HepG2 (cell line): ENCODE data around the gene TNFAIP2. TPM values are rescaled to one million over a fixed set of nuclear protein-coding genes. Genes with fewer than 3 reads are reported as not detected.

Experiments
- AGO1 ChIP-seq: fragments of 200-400 bp; formaldehyde crosslinking; IDR thresholded peaks from 2 replicates; pipeline ENCODE4 v1.6.1; 2017; ENCODE audit warnings: mild to moderate bottlenecking, low read depth, low read length, moderate library complexity; ENCODE audit not compliant: poor library complexity, severe bottlenecking
- CBX5 ChIP-seq: sonication (generic); formaldehyde crosslinking; IDR thresholded peaks from 2 replicates; pipeline ENCODE4 v1.4.0; 2020; ENCODE audit warnings: missing genetic modification reagents, borderline replicate concordance
- HNRNPH1 ChIP-seq: fragments of 200-400 bp; formaldehyde crosslinking; optimal IDR thresholded peaks from 2 replicates; pipeline ENCODE3; 2017; ENCODE audit warnings: mild to moderate bottlenecking, low read depth, low read length
- MATR3 ChIP-seq: sonication (generic); formaldehyde crosslinking; IDR thresholded peaks from 2 replicates; pipeline ENCODE4 v1.4.0; 2020; ENCODE audit warnings: missing genetic modification reagents
- TAF15 ChIP-seq: fragments of 200-400 bp; formaldehyde crosslinking; IDR thresholded peaks from one replicate; pipeline ENCODE4 v1.6.1; 2018; ENCODE audit warnings: mild to moderate bottlenecking, low read depth, low read length; ENCODE audit not compliant: poor library complexity, severe bottlenecking
- TRIM24 ChIP-seq: sonication (generic); formaldehyde crosslinking; IDR thresholded peaks from 2 replicates; pipeline ENCODE4 v1.8.0; 2022; ENCODE audit warnings: mild to moderate bottlenecking, missing genetic modification reagents
- ZFP82 ChIP-seq: sonication (generic); formaldehyde crosslinking; IDR thresholded peaks from 2 replicates; pipeline ENCODE4 v1.5.1; 2020; ENCODE audit warnings: mild to moderate bottlenecking, missing genetic modification reagents, borderline replicate concordance
- ZFX ChIP-seq: sonication (generic); formaldehyde crosslinking; IDR thresholded peaks from 2 replicates; pipeline ENCODE4 v1.4.0; 2020; ENCODE audit warnings: mild to moderate bottlenecking, low read depth, missing genetic modification reagents, moderate library complexity
- ZNF496 ChIP-seq: sonication (generic); formaldehyde crosslinking; IDR thresholded peaks from 2 replicates; pipeline ENCODE4 v1.8.1; 2023; ENCODE audit warnings: mild to moderate bottlenecking, moderate library complexity, missing genetic modification reagents; ENCODE audit not compliant: insufficient replicate concordance
- ZNF644 ChIP-seq: IDR thresholded peaks from 2 replicates; pipeline ENCODE4 v1.6.1; 2016; ENCODE audit warnings: low read depth
- ZNF780A ChIP-seq: sonication (generic); formaldehyde crosslinking; IDR thresholded peaks from 2 replicates; pipeline ENCODE4 v1.8.0; 2022; ENCODE audit warnings: mild to moderate bottlenecking, missing genetic modification reagents, moderate library complexity
- ZSCAN9 ChIP-seq: IDR thresholded peaks from 2 replicates; pipeline ENCODE4 v1.6.1; 2016; ENCODE audit warnings: borderline replicate concordance
- polyA plus RNA-seq, 8 experiments: library from polyadenylated mRNA; depleted of rRNA in 3 of 8; stranded (reverse) in 7 of 8; unstranded in 1 of 8; fragments of >200 nt; fragmentation: Illumina TruSeq in 4 of 8; extraction: Trizol in 4 of 8; gene quantifications; 2 replicates each; pipeline versions ENCODE4 v1.2.1 to v1.2.3, GENCODE V29; 2011 to 2016; ENCODE audit warnings: low read depth in 4 of 8, missing spikeins in 1 of 8, mixed read lengths in 1 of 8; ENCODE audit not compliant: insufficient read depth in 1 of 8
- total RNA-seq, 5 experiments: library from RNA; depleted of rRNA; stranded (reverse); fragments of >200 nt; fragmentation: Illumina TruSeq; extraction: Trizol; gene quantifications; 2 replicates each; pipeline ENCODE4 v1.2.3, GENCODE V29; 2016; ENCODE audit warnings: low read depth in 1 of 5
- TF ChIP-seq, protein P1 (sequence below): sonication (generic); formaldehyde crosslinking; IDR thresholded peaks from 2 replicates; pipeline ENCODE4 v1.5.0; 2020; ENCODE audit warnings: mild to moderate bottlenecking, missing genetic modification reagents
- TF ChIP-seq, protein P2 (sequence below): sonication (generic); formaldehyde crosslinking; IDR thresholded peaks from 2 replicates; pipeline ENCODE4 v1.4.0; 2020; ENCODE audit warnings: mild to moderate bottlenecking, low read depth, missing genetic modification reagents
- TF ChIP-seq, protein P3 (sequence below): sonication (generic); formaldehyde crosslinking; IDR thresholded peaks from 2 replicates; pipeline ENCODE4 v1.5.1; 2020; ENCODE audit warnings: mild to moderate bottlenecking, missing genetic modification reagents, moderate library complexity
- TF ChIP-seq, protein P4 (sequence below): sonication (generic); formaldehyde crosslinking; IDR thresholded peaks from 2 replicates; pipeline ENCODE4 v1.9.0; 2021; ENCODE audit warnings: missing genetic modification reagents, borderline replicate concordance

The TNFAIP2 gene
- total and polyA plus RNA-seq, 2 of the 13 experiments (the other 11 are each of a cell fraction or from before 2014, with no cell fraction given), result 0.46 to 1.5 TPM

DNA sequence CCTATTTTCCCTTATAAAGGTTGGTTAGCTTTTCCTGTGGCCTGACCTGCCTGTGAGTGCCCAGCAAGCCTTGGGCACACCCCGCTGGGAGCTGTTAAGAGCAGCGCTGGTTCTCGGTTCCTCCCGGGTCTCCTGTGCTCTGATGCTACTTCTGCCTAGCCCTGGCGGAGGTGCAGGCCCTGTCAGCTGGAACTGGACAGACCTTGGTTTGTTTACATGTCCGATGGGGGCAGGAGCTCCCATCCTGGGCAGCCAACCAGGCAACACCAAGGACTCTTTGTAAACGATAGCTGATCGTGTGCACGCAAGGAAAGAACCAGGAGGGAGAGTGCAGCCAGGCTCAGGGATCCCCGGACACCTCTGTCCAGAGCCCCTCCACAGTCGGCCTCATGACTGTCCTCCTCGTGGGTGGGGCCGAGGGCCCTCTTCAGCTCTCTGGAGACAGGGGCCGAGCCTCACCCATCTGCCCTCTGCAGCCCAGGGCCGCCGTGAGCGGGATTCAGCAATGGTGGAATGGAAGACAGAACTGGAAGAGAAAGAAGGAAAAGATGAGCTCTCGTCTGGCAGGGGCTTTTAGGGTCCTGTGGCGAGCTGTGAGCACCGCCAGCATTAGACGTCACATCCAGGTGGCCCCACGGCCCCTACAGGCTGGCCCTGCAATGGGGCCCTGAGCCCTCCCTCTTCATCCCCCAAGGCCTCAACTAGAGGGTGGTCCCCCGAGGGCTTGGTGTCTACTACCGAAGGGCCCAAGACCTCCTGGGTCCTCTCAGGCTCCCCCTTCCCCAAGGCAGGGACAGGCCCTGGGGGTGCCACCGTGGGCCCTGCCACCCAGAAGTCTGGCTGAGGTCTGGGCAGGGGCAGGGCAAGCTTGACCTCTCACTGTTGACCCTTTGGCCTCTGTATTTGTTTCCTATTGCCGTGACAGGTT lies 12.3 kb downstream of the TNFAIP2 start (continued):
- TF ChIP-seq CBX5, result no peak
- no peak for TF ChIP-seq ZNF644 (CRISPR knock-in tag)
- TF ChIP-seq ZFX (CRISPR knock-in tag), result no peak
- TF ChIP-seq TAF15, result no peak
- TF ChIP-seq, protein P1, sequence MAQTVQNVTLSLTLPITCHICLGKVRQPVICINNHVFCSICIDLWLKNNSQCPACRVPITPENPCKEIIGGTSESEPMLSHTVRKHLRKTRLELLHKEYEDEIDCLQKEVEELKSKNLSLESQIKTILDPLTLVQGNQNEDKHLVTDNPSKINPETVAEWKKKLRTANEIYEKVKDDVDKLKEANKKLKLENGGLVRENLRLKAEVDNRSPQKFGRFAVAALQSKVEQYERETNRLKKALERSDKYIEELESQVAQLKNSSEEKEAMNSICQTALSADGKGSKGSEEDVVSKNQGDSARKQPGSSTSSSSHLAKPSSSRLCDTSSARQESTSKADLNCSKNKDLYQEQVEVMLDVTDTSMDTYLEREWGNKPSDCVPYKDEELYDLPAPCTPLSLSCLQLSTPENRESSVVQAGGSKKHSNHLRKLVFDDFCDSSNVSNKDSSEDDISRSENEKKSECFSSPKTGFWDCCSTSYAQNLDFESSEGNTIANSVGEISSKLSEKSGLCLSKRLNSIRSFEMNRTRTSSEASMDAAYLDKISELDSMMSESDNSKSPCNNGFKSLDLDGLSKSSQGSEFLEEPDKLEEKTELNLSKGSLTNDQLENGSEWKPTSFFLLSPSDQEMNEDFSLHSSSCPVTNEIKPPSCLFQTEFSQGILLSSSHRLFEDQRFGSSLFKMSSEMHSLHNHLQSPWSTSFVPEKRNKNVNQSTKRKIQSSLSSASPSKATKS (CRISPR knock-in tag), result no peak
- no peak for TF ChIP-seq AGO1
- TF ChIP-seq ZSCAN9, result no peak
- no peak for TF ChIP-seq MATR3 (CRISPR knock-in tag)
- no peak for TF ChIP-seq ZNF780A (CRISPR knock-in tag)
- TF ChIP-seq, protein P2, sequence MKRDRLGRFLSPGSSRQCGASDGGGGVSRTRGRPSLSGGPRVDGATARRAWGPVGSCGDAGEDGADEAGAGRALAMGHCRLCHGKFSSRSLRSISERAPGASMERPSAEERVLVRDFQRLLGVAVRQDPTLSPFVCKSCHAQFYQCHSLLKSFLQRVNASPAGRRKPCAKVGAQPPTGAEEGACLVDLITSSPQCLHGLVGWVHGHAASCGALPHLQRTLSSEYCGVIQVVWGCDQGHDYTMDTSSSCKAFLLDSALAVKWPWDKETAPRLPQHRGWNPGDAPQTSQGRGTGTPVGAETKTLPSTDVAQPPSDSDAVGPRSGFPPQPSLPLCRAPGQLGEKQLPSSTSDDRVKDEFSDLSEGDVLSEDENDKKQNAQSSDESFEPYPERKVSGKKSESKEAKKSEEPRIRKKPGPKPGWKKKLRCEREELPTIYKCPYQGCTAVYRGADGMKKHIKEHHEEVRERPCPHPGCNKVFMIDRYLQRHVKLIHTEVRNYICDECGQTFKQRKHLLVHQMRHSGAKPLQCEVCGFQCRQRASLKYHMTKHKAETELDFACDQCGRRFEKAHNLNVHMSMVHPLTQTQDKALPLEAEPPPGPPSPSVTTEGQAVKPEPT (CRISPR knock-in tag), result no peak
- TF ChIP-seq ZNF496 (CRISPR knock-in tag), result no peak
- TF ChIP-seq, protein P3, sequence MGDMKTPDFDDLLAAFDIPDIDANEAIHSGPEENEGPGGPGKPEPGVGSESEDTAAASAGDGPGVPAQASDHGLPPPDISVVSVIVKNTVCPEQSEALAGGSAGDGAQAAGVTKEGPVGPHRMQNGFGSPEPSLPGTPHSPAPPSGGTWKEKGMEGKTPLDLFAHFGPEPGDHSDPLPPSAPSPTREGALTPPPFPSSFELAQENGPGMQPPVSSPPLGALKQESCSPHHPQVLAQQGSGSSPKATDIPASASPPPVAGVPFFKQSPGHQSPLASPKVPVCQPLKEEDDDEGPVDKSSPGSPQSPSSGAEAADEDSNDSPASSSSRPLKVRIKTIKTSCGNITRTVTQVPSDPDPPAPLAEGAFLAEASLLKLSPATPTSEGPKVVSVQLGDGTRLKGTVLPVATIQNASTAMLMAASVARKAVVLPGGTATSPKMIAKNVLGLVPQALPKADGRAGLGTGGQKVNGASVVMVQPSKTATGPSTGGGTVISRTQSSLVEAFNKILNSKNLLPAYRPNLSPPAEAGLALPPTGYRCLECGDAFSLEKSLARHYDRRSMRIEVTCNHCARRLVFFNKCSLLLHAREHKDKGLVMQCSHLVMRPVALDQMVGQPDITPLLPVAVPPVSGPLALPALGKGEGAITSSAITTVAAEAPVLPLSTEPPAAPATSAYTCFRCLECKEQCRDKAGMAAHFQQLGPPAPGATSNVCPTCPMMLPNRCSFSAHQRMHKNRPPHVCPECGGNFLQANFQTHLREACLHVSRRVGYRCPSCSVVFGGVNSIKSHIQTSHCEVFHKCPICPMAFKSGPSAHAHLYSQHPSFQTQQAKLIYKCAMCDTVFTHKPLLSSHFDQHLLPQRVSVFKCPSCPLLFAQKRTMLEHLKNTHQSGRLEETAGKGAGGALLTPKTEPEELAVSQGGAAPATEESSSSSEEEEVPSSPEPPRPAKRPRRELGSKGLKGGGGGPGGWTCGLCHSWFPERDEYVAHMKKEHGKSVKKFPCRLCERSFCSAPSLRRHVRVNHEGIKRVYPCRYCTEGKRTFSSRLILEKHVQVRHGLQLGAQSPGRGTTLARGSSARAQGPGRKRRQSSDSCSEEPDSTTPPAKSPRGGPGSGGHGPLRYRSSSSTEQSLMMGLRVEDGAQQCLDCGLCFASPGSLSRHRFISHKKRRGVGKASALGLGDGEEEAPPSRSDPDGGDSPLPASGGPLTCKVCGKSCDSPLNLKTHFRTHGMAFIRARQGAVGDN, result 0 out of 2 replicates have a peak, but pooled peaks have one; percentile 20
- TF ChIP-seq HNRNPH1, result no peak
- no peak for TF ChIP-seq ZFP82 (CRISPR knock-in tag)
- TF ChIP-seq, protein P4, sequence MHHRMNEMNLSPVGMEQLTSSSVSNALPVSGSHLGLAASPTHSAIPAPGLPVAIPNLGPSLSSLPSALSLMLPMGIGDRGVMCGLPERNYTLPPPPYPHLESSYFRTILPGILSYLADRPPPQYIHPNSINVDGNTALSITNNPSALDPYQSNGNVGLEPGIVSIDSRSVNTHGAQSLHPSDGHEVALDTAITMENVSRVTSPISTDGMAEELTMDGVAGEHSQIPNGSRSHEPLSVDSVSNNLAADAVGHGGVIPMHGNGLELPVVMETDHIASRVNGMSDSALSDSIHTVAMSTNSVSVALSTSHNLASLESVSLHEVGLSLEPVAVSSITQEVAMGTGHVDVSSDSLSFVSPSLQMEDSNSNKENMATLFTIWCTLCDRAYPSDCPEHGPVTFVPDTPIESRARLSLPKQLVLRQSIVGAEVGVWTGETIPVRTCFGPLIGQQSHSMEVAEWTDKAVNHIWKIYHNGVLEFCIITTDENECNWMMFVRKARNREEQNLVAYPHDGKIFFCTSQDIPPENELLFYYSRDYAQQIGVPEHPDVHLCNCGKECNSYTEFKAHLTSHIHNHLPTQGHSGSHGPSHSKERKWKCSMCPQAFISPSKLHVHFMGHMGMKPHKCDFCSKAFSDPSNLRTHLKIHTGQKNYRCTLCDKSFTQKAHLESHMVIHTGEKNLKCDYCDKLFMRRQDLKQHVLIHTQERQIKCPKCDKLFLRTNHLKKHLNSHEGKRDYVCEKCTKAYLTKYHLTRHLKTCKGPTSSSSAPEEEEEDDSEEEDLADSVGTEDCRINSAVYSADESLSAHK (CRISPR knock-in tag), result no peak
- TF ChIP-seq TRIM24 (CRISPR knock-in tag), result no peak
- TF ChIP-seq, all 625 proteins: peak for 12
